KOPT-K1 (cell line): ENCODE results near the gene DNM2.
"Not testable (repeated sequence)": the region's sequence is repeated elsewhere in the genome, so short reads cannot be mapped to it uniquely, and the experiment has no call there.

ENCODE experiments used
- H3K27ac ChIP-seq: fragments of 200-600 bp; sonication (generic); 2 replicates; pipeline ENCODE4 v1.5.1; 2016; ENCODE audit warnings: antibody characterized with exemption, mild to moderate bottlenecking, low read depth, low read length; ENCODE audit not compliant: poor library complexity, severe bottlenecking
- H3K36me3 ChIP-seq: fragments of 200-600 bp; sonication (generic); 2 replicates; pipeline ENCODE4 v1.5.1; 2017; ENCODE audit warnings: antibody characterized with exemption, mild to moderate bottlenecking, low read length, moderate library complexity; ENCODE audit not compliant: insufficient read depth
- H3K9me3 ChIP-seq: fragments of 200-600 bp; sonication (generic); 2 replicates; pipeline ENCODE4 v1.5.1; 2017; ENCODE audit warnings: antibody characterized with exemption, low read length, mild to moderate bottlenecking; ENCODE audit not compliant: insufficient read depth, poor library complexity, severe bottlenecking

DNM2 gene

GRCh38 chr19:10852098-10852800 lies 134.4 kb downstream of the DNM2 start:
- no peaks in the 10 kb centered on the region for H3K36me3 ChIP-seq
- no peak overlapping the region for H3K27ac ChIP-seq
- peaks cover 4% of the 10 kb centered on the region for H3K9me3 ChIP-seq

- Histone ChIP-seq H3K36me3 (no peaks in the 10 kb centered on the region), H3K9me3 (no peaks in the 10 kb centered on the region)
Observed at GRCh38 chr19:10852941-10853340, 135.1 kb downstream of the DNM2 start.

GRCh38 chr19:10854350-10855089 lies 136.6 kb downstream of the DNM2 start:
- H3K27ac ChIP-seq: no peak overlapping the region
- H3K36me3 ChIP-seq: no peaks in the 10 kb centered on the region
- no peaks in the 10 kb centered on the region for H3K9me3 ChIP-seq

More at GRCh38 chr19:10852941-10853340, 135.1 kb downstream of the DNM2 start:
- no peak overlapping the region for H3K27ac ChIP-seq

GRCh38 chr19:10855879-10856522 lies 138.1 kb downstream of the DNM2 start:
- Histone ChIP-seq H3K27ac (no peak overlapping the region), H3K36me3 (no peaks in the 10 kb centered on the region)

GRCh38 chr19:10856899-10857298 lies 139.0 kb downstream of the DNM2 start:
- H3K27ac ChIP-seq, H3K36me3 ChIP-seq, H3K9me3 ChIP-seq: not testable (repeated sequence)

More at GRCh38 chr19:10855879-10856522, 138.1 kb downstream of the DNM2 start:
- no peaks in the 10 kb centered on the region for H3K9me3 ChIP-seq

- H3K27ac ChIP-seq: no peak overlapping the region
- H3K9me3 ChIP-seq: no peaks in the 10 kb centered on the region
- no peaks in the 10 kb centered on the region for H3K36me3 ChIP-seq
Observed at GRCh38 chr19:10858204-10858828, 140.4 kb downstream of the DNM2 start.

- Histone ChIP-seq H3K9me3 (no peaks in the 10 kb centered on the region), H3K36me3 (no peaks in the 10 kb centered on the region)
Observed at GRCh38 chr19:10861103-10861651, 143.3 kb downstream of the DNM2 start.

GRCh38 chr19:10862561-10863106 lies 144.8 kb downstream of the DNM2 start:
- no peaks in the 10 kb centered on the region for H3K36me3 ChIP-seq
- no peaks in the 10 kb centered on the region for H3K9me3 ChIP-seq
- no peak overlapping the region for H3K27ac ChIP-seq

More at GRCh38 chr19:10861103-10861651, 143.3 kb downstream of the DNM2 start:
- no peak overlapping the region for H3K27ac ChIP-seq

- no peak overlapping the region for H3K27ac ChIP-seq
Observed at GRCh38 chr19:10863107-10863717, 145.3 kb downstream of the DNM2 start.

GRCh38 chr19:10864538-10864899 lies 146.6 kb downstream of the DNM2 start:
- Histone ChIP-seq H3K9me3 (no peaks in the 10 kb centered on the region), H3K27ac (peak overlapping the region; percentile 6), H3K36me3 (no peaks in the 10 kb centered on the region)

More at GRCh38 chr19:10863107-10863717, 145.3 kb downstream of the DNM2 start:
- no peaks in the 10 kb centered on the region for H3K9me3 ChIP-seq
- no peaks in the 10 kb centered on the region for H3K36me3 ChIP-seq

GRCh38 chr19:10866495-10866894 lies 148.6 kb downstream of the DNM2 start:
- Histone ChIP-seq H3K27ac (no peak overlapping the region), H3K9me3 (no peaks in the 10 kb centered on the region), H3K36me3 (no peaks in the 10 kb centered on the region)

- Histone ChIP-seq H3K9me3 (no peaks in the 10 kb centered on the region), H3K27ac (no peak overlapping the region), H3K36me3 (no peaks in the 10 kb centered on the region)
Observed at GRCh38 chr19:10868872-10869547, 151.1 kb downstream of the DNM2 start.

- not testable (repeated sequence) for H3K36me3 ChIP-seq, H3K27ac ChIP-seq, H3K9me3 ChIP-seq
Observed at GRCh38 chr19:10869872-10870311, 152.0 kb downstream of the DNM2 start.

- Histone ChIP-seq H3K9me3 (no peaks in the 10 kb centered on the region), H3K36me3 (no peaks in the 10 kb centered on the region), H3K27ac (peak overlapping the region; percentile 76)
Observed at GRCh38 chr19:10870501-10870954, 152.6 kb downstream of the DNM2 start.
